ENCODE data around the gene RHD.
A peak's percentile ranks its signal among the peaks of the same experiment; 100 is the strongest.

Gene RHD

DNA sequence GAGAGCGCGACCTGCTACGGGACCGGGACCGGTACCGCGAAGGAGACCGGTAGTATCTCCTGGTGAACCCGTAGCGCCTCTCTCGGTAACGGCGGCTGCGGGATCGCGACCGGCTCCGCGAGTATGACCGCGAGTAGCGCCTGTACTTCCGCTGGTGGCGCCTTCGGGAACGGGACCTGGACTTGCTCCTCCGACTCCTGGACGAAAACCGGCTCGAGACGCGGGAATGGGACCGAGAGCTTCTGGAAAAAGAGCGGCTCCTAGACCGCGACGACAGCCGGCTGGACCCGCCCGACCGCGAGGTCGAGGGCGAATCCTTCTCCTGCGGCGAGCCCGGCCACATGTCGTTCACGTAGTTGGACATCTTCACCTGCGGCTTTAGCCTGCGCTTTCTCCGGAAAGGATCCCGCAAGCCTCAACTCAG, 25.7 kb upstream of the RHD start:
- no peaks in the 10 kb centered on the region for H3K27me3 ChIP-seq (ENCODE audit: insufficient read depth, low read depth, severe bottlenecking)
- H3K27ac ChIP-seq, result peak overlapping the region; percentile 85
- no peaks in the 10 kb centered on the region for H3K9me3 ChIP-seq (ENCODE audit: severe bottlenecking)
- H3K36me3 ChIP-seq, result peaks cover 47% of the 10 kb centered on the region
- DNase-seq, result no peak
- TF ChIP-seq, protein P1, sequence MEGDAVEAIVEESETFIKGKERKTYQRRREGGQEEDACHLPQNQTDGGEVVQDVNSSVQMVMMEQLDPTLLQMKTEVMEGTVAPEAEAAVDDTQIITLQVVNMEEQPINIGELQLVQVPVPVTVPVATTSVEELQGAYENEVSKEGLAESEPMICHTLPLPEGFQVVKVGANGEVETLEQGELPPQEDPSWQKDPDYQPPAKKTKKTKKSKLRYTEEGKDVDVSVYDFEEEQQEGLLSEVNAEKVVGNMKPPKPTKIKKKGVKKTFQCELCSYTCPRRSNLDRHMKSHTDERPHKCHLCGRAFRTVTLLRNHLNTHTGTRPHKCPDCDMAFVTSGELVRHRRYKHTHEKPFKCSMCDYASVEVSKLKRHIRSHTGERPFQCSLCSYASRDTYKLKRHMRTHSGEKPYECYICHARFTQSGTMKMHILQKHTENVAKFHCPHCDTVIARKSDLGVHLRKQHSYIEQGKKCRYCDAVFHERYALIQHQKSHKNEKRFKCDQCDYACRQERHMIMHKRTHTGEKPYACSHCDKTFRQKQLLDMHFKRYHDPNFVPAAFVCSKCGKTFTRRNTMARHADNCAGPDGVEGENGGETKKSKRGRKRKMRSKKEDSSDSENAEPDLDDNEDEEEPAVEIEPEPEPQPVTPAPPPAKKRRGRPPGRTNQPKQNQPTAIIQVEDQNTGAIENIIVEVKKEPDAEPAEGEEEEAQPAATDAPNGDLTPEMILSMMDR (IDR thresholded peaks at IDR 0.05; ENCODE audit: low read depth, low read length), result no peak
- peak overlapping the region; percentile 92 for H3K4me3 ChIP-seq (ENCODE audit: low read depth, low read length)

DNA sequence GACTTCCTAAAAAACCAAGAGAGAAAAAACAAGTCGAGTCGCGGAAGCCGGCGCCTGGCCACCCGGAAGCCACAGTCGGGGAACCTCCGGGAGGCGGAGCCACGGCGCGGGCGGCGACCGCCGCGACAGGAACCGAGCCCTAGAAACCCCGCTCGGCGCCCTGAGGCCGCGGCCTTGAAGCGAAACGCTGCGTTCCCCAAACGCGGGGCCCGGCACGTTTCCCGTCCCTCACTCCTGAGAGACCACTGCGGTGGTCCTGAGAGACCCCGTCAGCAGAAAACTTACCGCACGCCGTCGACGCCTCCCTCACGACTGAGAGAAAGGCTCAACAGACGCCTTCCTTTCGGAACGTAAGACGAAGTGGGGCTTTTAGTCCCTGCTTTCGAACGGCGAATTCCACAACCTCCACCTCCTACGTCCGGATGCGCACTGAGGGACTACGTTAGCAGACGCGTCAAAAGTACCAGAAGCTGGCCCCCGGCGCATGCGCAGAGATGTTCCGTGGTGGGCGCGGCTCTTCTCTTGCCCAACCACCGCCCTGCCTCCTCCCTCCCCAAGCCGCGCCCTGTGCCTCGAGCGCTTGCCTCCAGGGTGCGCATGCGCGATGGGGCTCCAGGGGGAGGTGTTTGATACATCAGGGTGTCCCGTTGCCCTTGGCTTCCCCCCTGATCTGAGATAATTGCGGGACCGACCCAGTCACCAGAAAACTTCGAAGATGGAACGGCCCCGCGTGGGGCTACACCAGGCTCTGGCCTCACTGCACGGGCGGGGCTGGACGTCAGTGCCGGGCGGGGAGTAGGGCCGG, 25.1 kb upstream of the RHD start, which contains the start of gene RSRP1:
Gene RSRP1 (minus strand): TSS at position 431 of the 805 bp plus-strand sequence. CDS start 491 bp downstream, outside the sequence.
- H3K9me3 ChIP-seq (ENCODE audit: severe bottlenecking), result no peaks in the 10 kb centered on the region
- no peaks in the 10 kb centered on the region for H3K27me3 ChIP-seq (ENCODE audit: insufficient read depth, low read depth, severe bottlenecking)
- peak within 1 kb of the TSS; percentile 92 for H3K4me3 ChIP-seq (ENCODE audit: low read depth, low read length)
- DNase-seq, result peak; percentile 99
- H3K27ac ChIP-seq, result peak within 1 kb of the TSS; percentile 85
- peaks cover 42% of the 10 kb centered on the region for H3K36me3 ChIP-seq
- TF ChIP-seq, protein P1 (IDR thresholded peaks at IDR 0.05; ENCODE audit: low read depth, low read length), result no peak

DNA sequence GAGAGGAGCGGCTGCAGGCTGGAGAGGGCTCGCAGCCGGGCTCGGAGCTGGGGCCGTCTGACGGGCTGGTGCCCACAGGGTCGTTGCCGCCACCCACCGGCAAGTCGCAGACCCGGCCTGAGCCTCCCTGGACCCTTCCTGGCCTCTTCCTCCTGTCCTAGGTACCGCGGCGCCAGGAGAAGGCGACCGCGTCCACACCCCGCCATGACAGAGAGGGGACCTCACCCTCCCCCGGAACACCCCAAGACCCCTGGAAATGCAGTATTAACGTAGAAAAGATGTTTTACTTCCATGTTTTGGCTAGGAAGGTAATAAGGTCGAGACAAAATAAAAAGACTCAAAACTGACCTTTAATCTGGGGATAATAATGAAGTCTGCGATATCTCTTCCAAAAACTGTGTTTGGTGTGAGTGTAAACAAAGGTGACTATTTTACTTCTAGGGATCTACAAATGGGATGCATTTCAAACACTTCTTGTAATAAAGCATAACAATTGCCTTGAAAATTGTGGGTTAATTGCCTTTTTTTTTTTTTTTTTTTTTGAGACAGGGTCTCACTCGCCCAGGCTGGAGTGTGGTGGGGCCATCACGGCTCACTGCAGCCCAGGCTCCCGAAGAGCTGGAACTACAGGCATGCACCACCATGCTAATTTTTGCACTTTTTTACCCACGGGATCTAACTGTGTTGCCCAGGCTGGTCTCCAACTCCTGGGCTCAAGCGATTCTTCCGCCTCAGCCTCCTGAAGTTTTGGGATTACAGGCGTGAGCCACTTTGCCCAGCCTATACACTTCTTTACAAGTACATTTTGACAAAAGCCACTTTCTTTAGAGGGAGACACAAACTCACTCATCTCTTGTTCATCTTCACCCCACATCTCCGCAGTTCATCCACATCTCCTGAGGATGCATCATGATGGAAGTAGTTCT, 24.2 kb upstream of the RHD start:
- Histone ChIP-seq H3K9me3 (ENCODE audit: severe bottlenecking) (no peaks in the 10 kb centered on the region), H3K27ac (peak overlapping the region; percentile 85), H3K36me3 (peaks cover 33% of the 10 kb centered on the region), H3K27me3 (ENCODE audit: insufficient read depth, low read depth, severe bottlenecking) (no peaks in the 10 kb centered on the region), H3K4me3 (ENCODE audit: low read depth, low read length) (peak overlapping the region; percentile 92)
- TF ChIP-seq, protein P1 (IDR thresholded peaks at IDR 0.05; ENCODE audit: low read depth, low read length), result peak; percentile 60
- DNase-seq, result no peak

DNA sequence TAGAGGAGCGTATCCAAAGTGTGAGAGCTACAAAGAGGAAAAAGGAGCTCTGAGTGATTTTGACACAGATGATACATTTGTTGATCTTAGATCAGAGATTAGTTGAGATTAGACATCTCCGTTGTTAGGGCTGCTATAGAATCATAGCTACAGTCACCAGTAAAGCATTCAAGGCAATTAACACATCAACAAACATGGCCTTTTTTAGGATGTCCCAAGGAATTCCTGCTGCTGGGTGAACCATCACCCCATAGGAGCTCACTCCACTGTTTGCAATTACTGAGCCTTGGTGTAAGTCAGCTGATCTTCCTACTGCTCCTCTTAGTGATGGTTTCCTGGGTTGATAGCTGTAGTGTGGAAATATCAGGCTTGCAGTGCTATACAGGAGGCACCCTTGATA, 18.4 kb upstream of the RHD start:
- no peak overlapping the region for H3K27ac ChIP-seq
- H3K9me3 ChIP-seq (ENCODE audit: severe bottlenecking), result no peaks in the 10 kb centered on the region
- H3K4me3 ChIP-seq (ENCODE audit: low read depth, low read length), result no peak overlapping the region
- TF ChIP-seq, protein P1 (IDR thresholded peaks at IDR 0.05; ENCODE audit: low read depth, low read length), result no peak
- H3K27me3 ChIP-seq (ENCODE audit: insufficient read depth, low read depth, severe bottlenecking), result no peaks in the 10 kb centered on the region
- no peaks in the 10 kb centered on the region for H3K36me3 ChIP-seq
- no peak for DNase-seq

DNA sequence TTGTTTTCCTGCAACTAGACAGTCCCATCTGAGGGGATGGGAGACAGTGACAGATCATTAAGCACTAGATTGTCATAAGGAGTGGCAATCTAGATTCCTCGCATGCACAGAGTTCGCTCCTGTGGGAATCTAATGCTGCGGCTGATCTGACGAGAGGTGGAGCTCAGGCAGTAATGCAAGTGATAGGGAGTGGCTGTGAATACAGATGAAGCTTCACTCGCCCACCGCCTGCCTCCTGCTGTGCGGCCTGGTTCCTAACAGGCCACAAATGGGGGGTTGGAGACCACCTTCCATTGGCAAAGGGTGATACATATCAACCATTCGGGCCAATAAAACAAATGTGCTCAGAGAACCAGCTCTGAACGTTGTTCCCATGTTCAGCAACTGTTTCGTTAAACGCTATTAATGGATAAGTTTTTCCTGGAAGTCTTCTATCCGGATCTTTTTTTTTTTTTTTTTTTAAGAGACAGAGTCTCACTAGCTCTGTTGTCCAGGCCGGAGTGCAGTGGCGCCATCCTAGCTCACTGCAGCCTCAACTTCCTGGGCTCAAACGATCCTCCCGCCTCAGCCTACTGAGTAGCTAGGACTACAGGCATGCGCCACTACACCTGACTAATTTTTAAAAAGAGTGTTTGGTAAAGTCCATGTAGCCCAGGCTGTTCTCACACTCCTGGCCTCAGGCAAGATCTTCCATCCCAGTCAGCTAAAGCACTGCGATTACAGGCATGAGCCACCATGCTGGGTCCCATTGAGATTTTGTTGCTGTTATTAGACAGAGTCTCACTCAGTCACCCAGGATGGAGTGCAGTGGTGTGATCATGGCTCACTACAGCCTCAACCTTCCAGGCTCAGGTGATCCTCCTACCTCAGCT, 16.4 kb upstream of the RHD start:
- Histone ChIP-seq H3K4me3 (ENCODE audit: low read depth, low read length) (no peak overlapping the region), H3K27me3 (ENCODE audit: insufficient read depth, low read depth, severe bottlenecking) (no peaks in the 10 kb centered on the region), H3K9me3 (ENCODE audit: severe bottlenecking) (no peaks in the 10 kb centered on the region), H3K36me3 (no peaks in the 10 kb centered on the region), H3K27ac (no peak overlapping the region)
- TF ChIP-seq, protein P1 (IDR thresholded peaks at IDR 0.05; ENCODE audit: low read depth, low read length), result no peak
- DNase-seq, result no peak

Data from WERI-Rb-1 (cell line).